HFF-Myc (cell line): ENCODE results near the gene EPB41L2.

Experiments used
- DNase-seq: peaks from one replicate; pipeline ENCODE4 v3.0.0-alpha.2; 2011; ENCODE audit warnings: low read depth; ENCODE audit errors: extremely low read depth
- H3K4me3 ChIP-seq: replicated peaks from 2 replicates; pipeline ENCODE4 v1.5.1; 2011; ENCODE audit warnings: low read depth, mild to moderate bottlenecking, control low read depth, low read length
- TF ChIP-seq, protein P1 (sequence below): IDR thresholded peaks from 2 replicates; pipeline ENCODE4 v1.5.1; 2012; ENCODE audit warnings: mild to moderate bottlenecking, low read depth, low read length, control low read depth; ENCODE audit errors: missing control alignments

EPB41L2 gene

GRCh38 chr6:130981409-130981808 lies 81.6 kb downstream of the EPB41L2 start:
- H3K4me3 ChIP-seq, result no peak overlapping the region

GRCh38 chr6:130980310-130981032 lies 82.6 kb downstream of the EPB41L2 start:
- no peak overlapping the region for H3K4me3 ChIP-seq
- DNase-seq, result no peak
- TF ChIP-seq, protein P1, sequence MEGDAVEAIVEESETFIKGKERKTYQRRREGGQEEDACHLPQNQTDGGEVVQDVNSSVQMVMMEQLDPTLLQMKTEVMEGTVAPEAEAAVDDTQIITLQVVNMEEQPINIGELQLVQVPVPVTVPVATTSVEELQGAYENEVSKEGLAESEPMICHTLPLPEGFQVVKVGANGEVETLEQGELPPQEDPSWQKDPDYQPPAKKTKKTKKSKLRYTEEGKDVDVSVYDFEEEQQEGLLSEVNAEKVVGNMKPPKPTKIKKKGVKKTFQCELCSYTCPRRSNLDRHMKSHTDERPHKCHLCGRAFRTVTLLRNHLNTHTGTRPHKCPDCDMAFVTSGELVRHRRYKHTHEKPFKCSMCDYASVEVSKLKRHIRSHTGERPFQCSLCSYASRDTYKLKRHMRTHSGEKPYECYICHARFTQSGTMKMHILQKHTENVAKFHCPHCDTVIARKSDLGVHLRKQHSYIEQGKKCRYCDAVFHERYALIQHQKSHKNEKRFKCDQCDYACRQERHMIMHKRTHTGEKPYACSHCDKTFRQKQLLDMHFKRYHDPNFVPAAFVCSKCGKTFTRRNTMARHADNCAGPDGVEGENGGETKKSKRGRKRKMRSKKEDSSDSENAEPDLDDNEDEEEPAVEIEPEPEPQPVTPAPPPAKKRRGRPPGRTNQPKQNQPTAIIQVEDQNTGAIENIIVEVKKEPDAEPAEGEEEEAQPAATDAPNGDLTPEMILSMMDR, result no peak

More at GRCh38 chr6:130981409-130981808, 81.6 kb downstream of the EPB41L2 start:
- TF ChIP-seq, protein P1, result no peak
- DNase-seq, result peak; percentile 58

- H3K4me3 ChIP-seq, result no peak overlapping the region
- DNase-seq, result no peak
- TF ChIP-seq, protein P1, result no peak
Observed at GRCh38 chr6:130978660-130979396, 84.2 kb downstream of the EPB41L2 start.

GRCh38 chr6:130978180-130978579 lies 84.9 kb downstream of the EPB41L2 start:
- DNase-seq, result no peak
- TF ChIP-seq, protein P1, result no peak
- H3K4me3 ChIP-seq, result no peak overlapping the region

DNA sequence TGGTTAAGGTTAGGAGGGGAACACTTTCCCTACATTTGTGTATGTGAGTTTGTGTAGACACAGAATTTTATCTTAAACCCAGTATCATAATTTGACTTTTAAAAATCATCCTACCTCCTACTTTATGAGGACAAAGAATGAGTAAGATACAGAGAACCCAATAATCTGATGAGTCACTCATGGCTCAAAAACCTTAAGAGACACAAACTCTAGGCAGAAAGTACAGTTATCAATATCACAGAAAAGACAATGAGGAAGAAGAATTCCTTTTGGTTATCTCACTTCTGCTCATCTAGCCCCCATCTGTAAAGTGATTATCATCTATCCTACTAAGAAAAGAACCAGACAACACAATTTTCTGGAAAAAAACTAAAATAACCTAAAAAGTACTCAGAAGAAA lies 87.7 kb downstream of the EPB41L2 start:
- no peak overlapping the region for H3K4me3 ChIP-seq
- no peak for DNase-seq
- TF ChIP-seq, protein P1, result no peak

GRCh38 chr6:130973521-130974277 lies 89.3 kb downstream of the EPB41L2 start:
- no peak overlapping the region for H3K4me3 ChIP-seq
- TF ChIP-seq, protein P1, result no peak
- no peak for DNase-seq
